Ammon's horn (tissue), 1 donor: ENCODE results near the gene ZNF79.

Experiments
- DNase-seq: peaks from one replicate; pipeline ENCODE4 v3.0.0-alpha.2; 2016; ENCODE audit warnings: low spot score

Gene ZNF79

GRCh38 chr9:127423934-127424675 lies at the start of gene ZNF79:
Gene ZNF79 (plus strand): TSS chr9:127424382. CDS start chr9:127424788, 406 bp downstream.
- DNase-seq = peak; percentile 93

- DNase-seq = no peak
Measured at GRCh38 chr9:127380479-127380878, 43.7 kb upstream of the ZNF79 start.

- no peak for DNase-seq
Measured at GRCh38 chr9:127382541-127382940, 41.6 kb upstream of the ZNF79 start.

GRCh38 chr9:127384016-127384730 lies 40.0 kb upstream of the ZNF79 start:
- DNase-seq = no peak

- DNase-seq = no peak
Measured at GRCh38 chr9:127384901-127385300, 39.3 kb upstream of the ZNF79 start.

- no peak for DNase-seq
Measured at GRCh38 chr9:127386249-127386648, 37.9 kb upstream of the ZNF79 start.

GRCh38 chr9:127386981-127387380 lies 37.2 kb upstream of the ZNF79 start:
- DNase-seq = no peak

GRCh38 chr9:127388037-127388855 lies 35.9 kb upstream of the ZNF79 start:
- no peak for DNase-seq

- DNase-seq = no peak
Measured at GRCh38 chr9:127388856-127389238, 35.3 kb upstream of the ZNF79 start.

GRCh38 chr9:127389381-127390247 lies 34.6 kb upstream of the ZNF79 start:
- DNase-seq = no peak

GRCh38 chr9:127390248-127390545 lies 34.0 kb upstream of the ZNF79 start:
- no peak for DNase-seq

- no peak for DNase-seq
Measured at GRCh38 chr9:127390563-127390962, 33.6 kb upstream of the ZNF79 start.

- no peak for DNase-seq
Measured at GRCh38 chr9:127392166-127392565, 32.0 kb upstream of the ZNF79 start.

- DNase-seq = no peak
Measured at GRCh38 chr9:127392976-127393375, 31.2 kb upstream of the ZNF79 start.

GRCh38 chr9:127393645-127394044 lies 30.5 kb upstream of the ZNF79 start:
- no peak for DNase-seq

GRCh38 chr9:127395497-127396252 lies 28.5 kb upstream of the ZNF79 start:
- no peak for DNase-seq

- DNase-seq = no peak
Measured at GRCh38 chr9:127396253-127396807, 27.9 kb upstream of the ZNF79 start.

- DNase-seq = peak; percentile 100
Measured at GRCh38 chr9:127396808-127397645, 27.2 kb upstream of the ZNF79 start, which contains the start of gene SLC2A8. Gene SLC2A8 (plus strand): TSS chr9:127397169. CDS start chr9:127397231, 62 bp downstream.

- no peak for DNase-seq
Measured at GRCh38 chr9:127397646-127398274, 26.4 kb upstream of the ZNF79 start.
